Stimulated activated CD8-positive, alpha-beta memory T cell treated with anti-CD3 and anti-CD28 coated beads, Interleukin-2, amount 100 ng/mL, for 48 hours (primary cell): Measurements from ENCODE around the gene BUB1B.
"Not testable (repeated sequence)": the region's sequence is repeated elsewhere in the genome, so short reads cannot be mapped to it uniquely, and the experiment has no call there.

Experiments
- DNase-seq, 2 donors: peaks; one replicate each; pipeline ENCODE4 v3.0.0-alpha.2; 2020; ENCODE audit warnings: low read depth in 2 of 2

Gene BUB1B

DNA sequence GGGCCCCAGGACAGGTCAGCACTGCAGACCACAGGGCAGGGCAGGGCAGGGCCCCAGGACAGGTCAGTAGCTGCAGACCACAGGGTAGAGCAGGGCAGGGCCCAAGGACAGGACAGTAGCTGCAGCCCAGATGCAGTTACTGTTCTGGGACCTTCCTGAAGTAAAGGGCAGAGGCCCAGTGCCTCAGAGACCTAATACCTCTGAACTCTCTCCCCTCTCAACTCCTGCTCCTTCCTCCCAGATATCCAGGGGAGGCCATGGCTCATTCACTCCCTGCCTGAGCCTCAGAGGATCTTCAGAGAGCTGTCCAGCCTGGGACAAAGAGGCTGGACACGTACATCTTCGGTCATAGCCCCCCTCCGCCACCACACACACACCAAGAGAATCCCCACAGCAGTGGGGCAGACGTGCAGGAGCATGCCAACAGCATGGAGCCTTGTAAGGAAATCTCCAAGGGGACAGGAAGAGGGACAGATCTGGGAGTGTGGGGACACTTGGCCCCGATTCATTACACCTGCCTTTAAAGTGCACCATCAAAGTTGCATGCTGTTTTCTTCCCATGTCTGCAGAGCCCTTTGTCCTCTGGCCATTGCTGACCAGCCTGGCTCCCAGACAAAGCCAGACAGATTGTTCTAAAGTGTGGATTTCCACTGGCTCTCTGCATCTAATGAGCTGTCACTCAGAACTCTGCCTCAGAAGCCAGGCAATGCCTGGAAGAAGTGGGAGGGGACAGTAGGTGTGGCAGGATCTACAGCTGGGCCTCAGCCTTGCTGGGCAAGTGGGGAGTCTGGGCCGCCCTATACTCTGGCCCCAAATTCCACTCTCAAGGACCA is 24.2 kb upstream of the BUB1B start:
- DNase-seq: no peak

DNA sequence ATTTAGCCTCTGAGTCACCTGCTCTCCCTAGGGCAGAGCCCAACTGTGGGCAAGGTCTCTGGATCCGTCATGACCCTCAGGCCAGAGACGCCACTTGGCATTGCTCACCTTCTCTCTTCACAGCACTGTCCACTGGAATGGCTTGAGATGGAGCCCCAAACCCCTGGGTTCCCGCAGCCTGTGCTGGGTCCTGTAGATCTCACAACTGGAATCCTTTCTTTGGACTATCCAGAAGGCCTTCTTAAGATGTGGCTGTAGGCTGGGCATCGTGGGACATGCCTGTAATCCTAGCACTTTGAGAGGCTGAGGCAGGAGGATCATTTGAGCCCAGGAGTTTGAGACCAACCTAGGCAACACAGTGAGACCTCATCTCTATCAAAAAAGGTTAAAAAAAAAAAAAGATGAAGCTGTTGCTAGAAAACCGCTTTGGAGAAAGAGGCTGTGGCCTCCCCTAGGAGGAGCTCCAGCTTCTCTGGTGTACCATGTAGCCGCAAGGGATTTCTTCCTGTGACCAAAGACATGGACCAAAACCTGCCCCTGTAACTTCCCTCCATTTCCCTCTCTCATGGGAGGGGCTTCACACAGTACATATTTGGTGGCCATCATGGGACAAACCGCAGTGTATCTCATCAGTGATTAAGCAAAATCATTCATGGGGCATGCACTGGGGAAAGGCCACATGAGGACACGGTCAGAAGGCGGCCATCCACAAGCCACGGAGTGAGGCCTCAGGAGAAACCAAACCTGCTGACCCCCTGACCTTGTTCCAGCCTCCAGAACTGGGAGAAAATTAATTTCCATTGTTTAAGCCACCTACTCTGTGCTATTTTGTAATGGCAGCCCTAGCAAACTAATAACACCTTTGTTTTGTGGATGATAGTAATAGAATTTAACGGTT is 23.3 kb upstream of the BUB1B start:
- no peak for DNase-seq

DNA sequence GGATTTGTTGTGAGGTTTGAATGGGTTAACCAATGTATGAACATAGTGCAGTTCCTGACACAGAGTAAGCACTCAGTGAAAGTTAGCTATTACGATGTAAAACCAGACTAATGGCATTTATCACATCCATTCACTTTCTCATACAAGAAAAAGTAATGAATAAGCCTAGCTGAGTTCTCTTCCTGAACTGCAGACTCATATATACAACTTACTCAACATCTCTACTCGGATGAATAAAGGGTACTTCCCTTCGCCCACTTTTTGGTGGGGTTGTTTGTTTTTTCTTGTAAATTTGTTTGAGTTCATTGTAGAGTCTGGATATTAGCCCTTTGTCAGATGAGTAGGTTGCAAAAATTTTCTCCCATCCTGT is 22.7 kb upstream of the BUB1B start:
- not testable (repeated sequence) for DNase-seq

DNA sequence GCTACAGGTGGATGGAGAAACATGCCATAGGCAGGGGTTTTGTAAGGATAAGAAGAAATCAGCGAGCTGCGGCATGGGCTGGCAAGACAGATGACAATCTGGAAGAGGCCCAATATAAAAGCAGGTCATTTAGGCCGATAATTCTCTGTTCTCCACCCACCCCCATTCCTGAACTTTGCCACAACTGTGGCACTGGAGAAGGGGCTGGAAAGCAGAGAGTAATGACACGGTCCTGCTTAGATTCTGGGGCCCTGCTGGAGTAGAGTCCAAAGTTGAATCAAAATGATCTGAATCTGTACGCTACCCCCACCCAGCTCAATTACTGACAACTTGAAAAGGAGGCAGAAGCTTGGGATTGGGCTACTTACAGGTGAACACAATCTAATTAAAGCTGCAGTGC is 18.4 kb upstream of the BUB1B start:
- DNase-seq: no peak

DNA sequence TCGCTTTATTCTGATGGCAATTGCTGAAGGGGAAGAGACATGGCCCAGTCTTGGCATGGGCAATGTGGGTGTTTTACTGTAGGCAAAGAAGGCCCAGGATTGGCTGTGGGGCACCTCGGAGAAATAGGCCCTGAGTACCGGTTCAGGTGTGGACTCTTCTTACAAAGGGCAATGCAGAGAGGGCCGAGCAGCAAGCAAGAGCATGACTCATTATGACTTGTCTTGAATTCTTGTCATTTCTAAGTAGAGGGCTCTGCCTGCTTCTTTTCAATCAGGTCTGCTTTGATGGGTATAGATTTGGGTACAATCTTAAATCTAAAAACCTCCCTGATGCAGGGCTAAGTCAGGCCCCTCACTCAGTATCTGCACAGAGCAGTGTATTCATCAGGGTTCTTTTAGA is 14.8 kb upstream of the BUB1B start:
- no peak for DNase-seq

DNA sequence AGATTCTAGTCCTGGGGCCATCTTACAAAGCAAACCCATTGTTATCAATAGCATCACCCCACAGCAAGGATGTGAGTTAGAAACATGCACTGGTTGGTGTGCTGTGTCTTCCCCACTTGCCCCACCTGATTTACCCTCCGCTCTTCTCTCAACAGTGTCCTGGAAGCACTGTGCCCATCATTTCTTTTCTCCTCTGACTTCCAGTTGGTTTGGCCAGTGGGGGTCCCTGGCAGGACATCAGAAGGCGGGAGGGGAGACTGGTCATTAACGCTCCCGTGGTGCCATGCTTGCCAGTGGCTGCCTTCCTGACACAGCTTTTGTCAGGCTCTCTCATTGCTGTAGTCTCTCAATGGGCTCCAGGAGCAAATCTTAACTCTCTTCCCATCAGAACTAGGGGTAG is 11.5 kb upstream of the BUB1B start:
- no peak for DNase-seq

DNA sequence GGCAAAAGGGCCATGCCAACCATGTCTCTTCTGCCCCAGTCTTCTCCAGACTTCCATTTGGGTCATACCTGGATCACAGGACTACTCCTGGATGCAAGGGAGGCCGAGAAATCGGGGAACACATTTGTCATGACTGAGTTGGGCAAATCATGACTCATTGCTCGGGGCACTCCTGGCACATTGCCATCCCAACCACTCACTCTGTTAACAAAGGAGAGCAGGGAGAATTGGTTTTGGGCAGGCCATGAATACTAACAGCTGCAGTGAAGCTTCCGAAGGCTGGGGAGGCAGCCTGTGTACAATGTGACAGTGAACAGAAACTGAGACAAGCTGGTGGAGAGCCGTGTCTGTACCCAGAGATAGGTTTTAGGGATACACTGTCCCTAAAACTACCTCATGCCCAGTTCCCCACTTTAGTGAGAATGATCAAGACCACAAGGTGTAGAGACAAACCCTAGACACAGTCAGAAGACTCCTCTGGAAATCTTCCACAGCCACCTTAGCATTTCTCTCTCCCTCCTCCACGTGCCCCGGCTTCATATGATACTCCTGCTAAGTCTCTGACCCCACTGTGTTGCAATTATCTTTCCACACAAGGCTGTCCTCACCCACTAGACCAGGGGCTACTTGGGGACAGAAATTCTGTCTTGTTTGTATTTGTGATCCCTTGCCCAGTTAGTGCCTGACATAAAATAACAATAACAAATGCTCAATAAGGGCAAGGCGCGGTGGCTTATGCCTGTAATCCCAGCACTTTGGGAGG is 10.5 kb upstream of the BUB1B start:
- no peak for DNase-seq

DNA sequence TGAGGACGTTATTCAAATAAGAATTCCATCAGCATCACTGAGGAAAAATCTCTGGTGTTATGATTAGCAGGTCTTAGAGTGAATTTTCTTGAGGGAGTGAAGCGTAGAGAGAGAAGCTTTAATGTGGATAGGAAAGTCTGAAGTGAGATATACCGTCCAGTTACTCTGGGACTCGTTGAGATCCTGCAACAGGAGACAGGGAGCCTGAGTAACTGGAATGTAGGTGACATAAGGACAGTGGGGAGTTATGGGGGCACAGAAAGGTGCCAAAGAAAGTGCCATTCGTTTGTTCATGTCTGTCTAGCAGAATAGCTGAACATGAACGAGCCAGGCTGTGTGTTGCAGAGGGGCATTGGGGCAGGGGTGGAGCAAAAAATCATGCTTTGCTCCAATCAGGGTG is 9.4 kb upstream of the BUB1B start:
- no peak for DNase-seq

DNA sequence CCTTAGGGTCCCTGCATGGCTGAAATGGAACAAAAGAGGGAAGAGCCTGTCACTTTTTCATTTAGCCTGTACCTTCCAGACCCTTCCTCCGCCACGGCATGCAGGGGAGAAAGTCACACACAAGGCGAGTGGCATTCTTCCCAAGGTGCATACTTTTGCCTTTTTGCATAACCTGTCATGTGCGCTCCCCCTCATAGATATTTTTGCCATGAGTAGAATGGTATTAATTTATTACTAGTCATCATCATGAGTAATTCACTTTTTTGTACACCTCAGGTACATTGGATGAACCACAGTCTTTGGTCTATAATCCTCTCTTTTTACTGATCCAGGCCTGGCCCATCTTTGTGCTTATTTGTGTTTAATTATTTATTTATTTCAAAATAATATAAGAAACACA is 8.9 kb upstream of the BUB1B start:
- DNase-seq: no peak

DNA sequence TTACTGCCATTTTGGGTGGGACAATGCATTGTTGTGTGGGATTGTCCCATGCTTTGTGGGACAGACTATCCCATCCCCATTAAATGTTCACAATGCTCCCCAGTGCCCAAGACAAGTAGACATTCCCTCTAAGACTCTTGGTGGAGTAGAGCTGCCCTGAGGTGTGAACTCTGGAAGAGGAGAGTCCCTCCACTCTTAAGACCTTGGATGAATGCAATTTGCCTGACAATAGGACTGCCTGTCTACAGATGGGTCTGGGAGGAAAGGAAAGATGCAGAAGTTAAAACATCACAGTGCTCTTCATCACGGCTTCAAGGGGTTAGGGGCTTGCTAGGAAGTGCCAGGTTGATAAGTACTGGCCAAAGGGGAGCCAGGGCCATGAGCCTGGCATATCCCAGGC is 6.0 kb upstream of the BUB1B start:
- DNase-seq: not testable (repeated sequence)

DNA sequence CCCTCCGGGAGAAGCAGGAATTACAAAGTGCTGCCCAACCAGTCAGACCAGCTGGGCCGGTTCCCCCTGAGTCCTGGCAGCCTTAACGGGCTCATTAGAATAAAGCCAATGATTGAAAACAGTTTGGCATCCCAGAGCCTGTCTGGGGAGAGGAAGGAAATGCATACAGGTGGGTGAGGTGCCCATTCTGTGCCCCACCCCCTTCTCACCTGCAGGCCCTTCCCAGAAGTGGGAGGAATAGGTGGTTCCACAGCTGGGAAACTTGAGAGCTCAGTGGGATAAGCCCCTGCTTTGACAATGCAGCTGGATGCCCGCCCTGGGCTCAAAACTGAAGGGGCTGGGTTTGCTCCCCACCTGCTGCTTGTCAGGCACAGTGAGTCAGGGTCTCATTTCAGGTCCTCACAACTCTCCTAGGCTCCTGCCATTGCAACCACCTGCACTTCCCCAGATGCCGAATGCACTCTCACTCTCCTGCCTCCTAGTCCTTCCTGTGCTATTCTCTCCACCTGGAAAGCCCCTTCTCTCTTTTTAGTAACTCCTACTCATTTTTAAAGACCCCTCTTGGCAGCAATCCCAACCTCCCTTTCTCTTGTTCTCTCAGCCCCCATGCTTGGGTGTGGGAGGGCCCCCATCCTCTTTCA is 5.5 kb upstream of the BUB1B start:
- DNase-seq: no peak

DNA sequence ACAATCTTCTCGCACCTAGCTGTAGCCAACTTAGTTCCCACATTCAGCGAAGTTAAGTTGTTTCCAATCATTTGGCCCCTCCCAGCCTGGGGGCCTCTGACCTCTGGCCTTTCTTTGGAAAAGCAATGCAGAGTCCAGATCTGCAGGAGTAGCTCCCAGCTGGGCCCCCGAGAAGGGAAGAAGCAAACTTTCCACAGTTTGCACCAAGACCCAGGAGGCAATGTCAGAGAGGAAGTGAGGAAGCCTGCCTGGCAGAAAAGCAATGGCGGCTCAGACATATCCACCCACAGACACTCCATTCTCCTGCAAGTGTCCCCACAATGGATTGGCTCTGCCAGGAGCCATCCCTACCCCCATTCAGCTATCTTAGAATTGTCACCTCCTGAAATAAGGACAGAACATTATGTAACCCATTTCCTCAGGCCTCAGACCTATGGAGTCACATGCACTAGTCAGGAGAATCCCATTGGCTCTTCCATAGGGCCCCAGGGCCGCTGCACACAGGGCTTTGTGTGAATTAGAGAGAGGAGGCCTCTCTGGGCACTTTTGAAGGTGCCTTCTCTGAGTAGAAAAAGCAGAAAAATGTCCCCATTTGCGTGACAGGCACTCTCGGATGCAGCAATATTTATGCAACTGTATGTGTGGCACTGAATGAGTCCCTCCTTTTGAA is 3.0 kb upstream of the BUB1B start:
- DNase-seq: no peak

DNA sequence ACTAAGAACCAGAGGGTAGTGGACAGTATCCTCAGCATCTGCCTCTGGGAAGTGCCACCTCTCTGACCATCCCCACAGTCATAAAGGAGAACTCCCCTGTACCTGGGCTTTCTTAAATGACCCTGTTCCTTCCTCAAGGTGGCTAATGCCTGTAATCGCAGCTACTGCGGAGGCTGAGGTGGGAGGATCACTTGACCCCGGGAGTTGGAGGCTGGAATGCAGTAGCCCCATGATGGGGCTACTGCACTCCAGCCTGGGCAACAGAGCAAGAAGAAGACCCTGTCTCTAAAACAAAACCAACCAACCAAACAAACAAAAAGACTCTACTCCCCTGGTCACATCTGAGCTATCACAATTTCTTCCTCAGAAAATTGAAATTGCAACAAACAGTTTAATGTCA is 848 bp upstream of the BUB1B start:
- DNase-seq: no peak

DNA sequence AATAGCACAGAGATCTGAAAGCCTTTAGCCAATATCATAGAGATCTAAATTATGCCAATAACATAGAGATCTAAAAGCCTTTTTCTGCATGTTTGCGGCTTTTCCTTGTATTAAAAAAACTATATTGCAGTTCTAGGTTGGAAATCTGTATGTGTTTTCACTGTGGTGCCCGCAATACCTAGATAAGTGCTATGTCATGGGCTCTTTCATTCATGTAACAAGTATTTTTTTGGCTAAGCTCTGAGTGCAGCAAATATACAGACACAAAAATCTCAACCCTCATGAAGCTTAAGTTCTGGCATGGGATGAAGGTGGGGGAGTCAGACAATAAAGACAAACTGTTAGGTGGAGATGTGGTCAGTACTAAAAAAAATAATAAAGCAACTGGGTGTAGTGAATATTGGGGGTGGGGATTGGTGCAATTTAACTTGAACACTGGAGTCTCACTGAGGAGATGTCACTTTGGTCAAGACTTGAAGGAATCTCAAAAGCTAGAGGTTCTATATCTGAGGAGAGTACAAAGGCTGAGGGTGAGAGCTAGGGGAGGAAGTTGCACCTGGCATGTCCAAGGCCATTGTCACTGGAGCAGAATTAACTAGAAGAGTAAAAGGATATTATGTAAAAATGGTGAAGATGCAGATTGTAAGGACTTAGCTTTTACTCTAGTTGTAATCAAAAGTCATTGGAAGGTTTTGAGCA is 973 bp downstream of the BUB1B start:
- DNase-seq: no peak

DNA sequence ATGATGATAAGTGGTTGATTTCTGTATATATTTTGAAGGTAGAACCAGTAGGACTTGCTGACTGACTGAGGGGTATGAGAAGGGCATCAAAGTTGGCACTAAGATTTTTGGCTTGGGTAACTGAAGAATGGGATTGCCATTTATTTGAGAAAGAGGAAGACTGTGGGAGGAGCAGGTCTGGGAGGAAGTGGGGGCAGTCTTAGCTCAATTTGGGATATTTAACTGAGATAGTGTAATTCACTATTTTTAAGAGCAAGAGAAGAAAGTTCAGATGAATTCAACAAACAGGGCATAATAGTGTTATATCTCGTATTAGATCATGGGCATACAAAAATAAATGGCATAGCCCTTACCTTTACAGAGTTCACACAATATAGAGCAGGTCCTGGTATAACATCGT is 1.7 kb downstream of the BUB1B start:
- DNase-seq: no peak

DNA sequence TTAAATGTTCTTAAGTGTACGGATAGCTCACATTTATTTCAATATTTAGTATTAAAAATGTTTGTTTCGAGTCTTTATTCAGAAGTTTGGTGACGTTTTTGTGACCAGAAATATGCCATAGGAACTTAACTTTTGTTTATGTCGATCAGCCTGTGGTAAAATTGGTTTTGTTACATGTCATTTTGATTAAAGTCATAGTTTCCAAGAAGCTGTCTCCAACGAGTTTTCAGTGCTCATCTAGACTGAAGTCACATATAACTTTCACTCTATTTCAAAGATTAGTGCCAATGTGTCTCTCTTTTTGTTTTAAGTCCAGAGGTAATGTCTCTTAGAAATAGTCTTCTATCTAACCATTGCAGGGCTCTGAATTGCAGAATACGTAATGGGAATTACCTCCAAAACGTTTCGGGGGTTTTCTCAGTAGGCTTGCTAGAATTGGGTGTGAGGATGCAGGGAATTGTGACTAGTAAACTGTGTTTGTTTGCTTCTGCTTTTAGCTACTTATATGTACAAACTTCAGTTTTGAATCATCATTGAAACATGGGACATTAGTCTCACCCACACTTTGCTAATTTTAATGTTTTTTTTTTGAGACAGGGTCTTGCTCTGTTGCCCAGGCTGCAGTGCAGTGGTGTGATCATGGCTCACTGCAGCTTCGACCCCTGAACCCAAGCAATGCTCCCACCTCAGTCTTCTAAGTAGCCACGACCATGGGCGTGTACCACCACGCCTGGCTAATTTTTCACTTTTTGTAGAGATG is 3.0 kb downstream of the BUB1B start:
- DNase-seq: no peak

DNA sequence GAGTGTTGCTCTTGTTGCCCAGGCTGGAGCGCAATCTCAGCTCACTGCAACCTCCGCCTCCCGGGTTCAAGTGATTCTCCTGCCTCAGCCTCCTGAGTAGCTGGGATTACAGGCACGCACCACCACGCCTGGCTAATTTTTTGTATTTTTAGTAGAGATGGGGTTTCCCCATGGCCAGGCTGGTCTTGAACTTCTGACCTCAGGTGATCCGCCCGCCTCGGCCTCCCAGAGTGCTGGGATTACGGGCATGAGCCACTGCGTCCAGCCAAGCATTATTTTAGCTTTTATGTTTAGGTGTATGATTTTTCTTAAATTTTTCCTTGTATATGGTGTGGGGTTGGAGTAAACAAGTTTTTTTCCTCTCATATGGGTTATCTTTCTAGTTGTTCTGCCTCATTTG is 6.5 kb downstream of the BUB1B start:
- not testable (repeated sequence) for DNase-seq

DNA sequence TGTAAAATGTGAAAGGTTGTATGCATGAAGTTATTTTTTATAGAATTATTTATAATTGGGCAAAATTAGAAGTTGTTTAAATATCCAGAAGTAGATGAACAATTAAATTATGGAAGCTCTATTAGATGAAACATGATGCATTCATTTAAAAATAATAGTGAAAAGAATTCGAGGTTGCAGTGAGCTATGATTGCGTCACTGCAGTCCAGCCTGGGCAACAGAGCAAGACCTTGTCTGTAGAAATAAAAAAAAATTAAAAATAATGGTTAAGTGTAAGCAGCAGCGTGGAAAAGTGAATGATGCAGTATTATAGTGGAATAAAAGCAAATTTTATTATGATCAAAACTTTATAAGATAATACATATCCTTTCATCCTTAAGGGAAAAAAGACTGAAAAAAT is 14.3 kb downstream of the BUB1B start:
- no peak for DNase-seq

DNA sequence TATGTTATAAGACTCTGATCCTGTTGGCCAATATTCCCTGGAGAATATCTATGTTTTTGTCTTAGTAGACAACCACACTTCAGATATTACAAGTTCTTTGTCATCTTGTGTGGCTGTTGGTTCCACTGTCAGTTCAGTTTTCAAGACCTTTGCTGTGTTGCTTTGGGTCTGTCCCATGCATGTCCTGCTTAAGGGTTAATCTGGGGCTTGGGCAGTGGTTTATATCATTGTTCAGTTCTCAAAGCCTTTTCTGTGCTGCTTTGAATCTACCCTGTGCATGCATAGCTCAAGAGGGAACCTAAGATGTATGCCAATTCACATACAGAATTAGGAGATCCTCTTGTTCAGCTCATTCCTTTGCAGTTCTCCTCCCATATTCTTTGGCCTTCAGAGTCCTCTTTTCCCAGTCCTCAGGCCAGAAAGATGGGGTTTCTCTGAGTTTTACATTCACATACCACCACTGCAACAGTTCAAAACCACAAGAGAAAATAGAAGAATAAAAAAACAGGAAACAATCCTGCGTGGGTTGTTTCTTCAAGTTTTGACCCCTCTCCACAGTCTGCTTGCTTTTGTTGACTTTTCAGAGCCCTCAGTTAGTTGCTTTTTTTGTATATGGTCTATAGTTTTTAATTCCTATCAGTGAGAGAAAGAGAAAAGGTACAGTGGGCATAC is 21.6 kb downstream of the BUB1B start:
- no peak for DNase-seq
